Spleen (tissue), 11 donors: Measurements from ENCODE around the gene AQR. TPM values are rescaled to one million over a fixed set of nuclear protein-coding genes. Genes with fewer than 3 reads are reported as not detected.
"Not testable (repeated sequence)": the region's sequence is repeated elsewhere in the genome, so short reads cannot be mapped to it uniquely, and the experiment has no call there.

ENCODE experiments used
- DNase-seq: peaks from one replicate; pipeline ENCODE4 v3.0.0-alpha.2; 2020
- H3K27ac ChIP-seq, 8 donors: fragments of 200-600 bp; sonication (generic) in 7 of 8; 1 replicate in 4 of 8; 2 replicates in 4 of 8; pipeline versions ENCODE4 v1.5.0 to v1.8.0; 2016 to 2021; ENCODE audit warnings: inconsistent platforms in 4 of 8, mild to moderate bottlenecking in 4 of 8, moderate library complexity in 1 of 8
- H3K27me3 ChIP-seq, 7 donors: fragments of 200-600 bp; sonication (generic) in 6 of 7; replicated peaks in 1 of 7; 1 replicate in 4 of 7; 2 replicates in 3 of 7; pipeline versions ENCODE4 v1.5.0 to v1.8.0; 2016 to 2021; ENCODE audit warnings: inconsistent platforms in 3 of 7, mild to moderate bottlenecking in 1 of 7
- H3K36me3 ChIP-seq, 6 donors: fragments of 200-600 bp; sonication (generic) in 5 of 6; 1 replicate in 4 of 6; 2 replicates in 2 of 6; pipeline versions ENCODE4 v1.5.0 to v1.8.0; 2016 to 2021; ENCODE audit warnings: inconsistent platforms in 2 of 6
- H3K4me1 ChIP-seq, 6 donors: fragments of 200-600 bp; sonication (generic) in 5 of 6; 1 replicate in 3 of 6; 2 replicates in 3 of 6; pipeline versions ENCODE4 v1.5.0 to v1.8.0; 2016 to 2021; ENCODE audit warnings: inconsistent platforms in 3 of 6
- H3K4me3 ChIP-seq, 8 donors: fragments of 200-600 bp; sonication (generic) in 7 of 8; 1 replicate in 4 of 8; 2 replicates in 4 of 8; pipeline versions ENCODE4 v1.5.0 to v1.8.0; 2016 to 2021; ENCODE audit warnings: inconsistent platforms in 4 of 8, mild to moderate bottlenecking in 4 of 8, moderate library complexity in 2 of 8
- H3K9me3 ChIP-seq, 8 donors: fragments of 200-600 bp; sonication (generic) in 7 of 8; 1 replicate in 4 of 8; 2 replicates in 4 of 8; pipeline versions ENCODE4 v1.5.0 to v1.8.0; 2016 to 2021; ENCODE audit warnings: inconsistent platforms in 4 of 8
- CTCF ChIP-seq, 11 experiments: fragments of 200-600 bp in 7 of 11; fragments of 450-650 bp in 4 of 11; sonication (generic) in 4 of 11; IDR thresholded peaks in 8 of 11; conservative IDR thresholded peaks in 3 of 11; 1 replicate in 7 of 11; 2 replicates in 4 of 11; pipeline versions ENCODE4 v1.4.0 to v1.8.0; 2016 to 2021; ENCODE audit warnings: antibody characterized with exemption in 11 of 11, inconsistent platforms in 4 of 11, mild to moderate bottlenecking in 1 of 11
- POLR2A ChIP-seq, 3 donors: fragments of 450-650 bp; IDR thresholded peaks; one replicate each; pipeline ENCODE4 v1.5.1; 2017; ENCODE audit warnings: antibody characterized with exemption in 3 of 3, mild to moderate bottlenecking in 1 of 3
- POLR2AphosphoS5 ChIP-seq, 3 donors: sonication (generic); formaldehyde crosslinking; IDR thresholded peaks; one replicate each; pipeline ENCODE4 v1.5.1; 2017; ENCODE audit warnings: antibody characterized with exemption in 3 of 3
- WGBS, 5 donors: extraction: QIAGEN DNeasy Blood & Tissue Kit in 3 of 5; methylation state at CpG; one replicate each; pipeline versions ENCODE4 v1.1.5 to v1.1.7; 2013 to 2018; 5-methylcytosine and 5-hydroxymethylcytosine counted together
- intact Hi-C: fragments of 100-400 bp; cut with DNase I; formaldehyde crosslinking; loops from one replicate; pipeline ENCODE4 v1.15.0; 2023; ENCODE audit warnings: low total_unique reads
- polyA plus RNA-seq, 3 donors: library from polyadenylated mRNA; stranded (reverse); fragments of 200-250 nt; gene quantifications; one replicate each; pipeline ENCODE4 v1.2.1, GENCODE V29; 2013
- total RNA-seq, 7 donors: library from RNA; depleted of rRNA in 3 of 7; stranded (reverse); fragments of >200 nt in 3 of 7; fragmentation: NEBNext Ultra II Directional in 4 of 7; extraction: Animal tissue kit (Norgen Biotek cat#: 25700) in 4 of 7; gene quantifications; one replicate each; pipeline versions ENCODE4 v1.1.0 to v1.2.1, GENCODE V29; 2016 to 2021
- donor health status: healthy with polysubstance abuse.
- donor health status: DM: no; HTN: no; CAD: no; lungs with moderate emphysema.
- donor health status: DM: no; HTN: no; CAD: no.
- donor health status: Bipolar disorder and iron deficiency.
- donor health status: healthy.
- donor health status: DM: no; HTN: no; CAD: no.
- donor health status: DM: yes; HTN: yes; CAD: no.

Gene AQR
- total and polyA plus RNA-seq, 10 donors: 10.0 to 38.2 (median 32.7) TPM

- no peaks in the 10 kb centered on the region for H3K4me1 ChIP-seq
- H3K4me3 ChIP-seq: no peak overlapping the region
- intact Hi-C loops: no loop called here
- TF ChIP-seq POLR2A (IDR thresholded peaks at IDR 0.05): no peak
- TF ChIP-seq CTCF (IDR thresholded peaks at IDR 0.05 in 8 of 11, conservative IDR thresholded peaks at IDR 0.05 in 3 of 11): no peak
- TF ChIP-seq POLR2AphosphoS5 (IDR thresholded peaks at IDR 0.05): no peak
- no peak overlapping the region for H3K27ac ChIP-seq
- peaks cover 0 to 29% (median 8%) of the 10 kb centered on the region in 6 donors for H3K36me3 ChIP-seq
- no peaks in the 10 kb centered on the region for H3K9me3 ChIP-seq
- no peaks in the 10 kb centered on the region for H3K27me3 ChIP-seq
- DNase-seq: no peak
- 33 to 89% (median 86%) methylated on average over 2 of the region's 2 CpGs for WGBS, 5 donors
Measured at GRCh38 chr15:34976743-34977142, 7.2 kb upstream of the AQR start.

- WGBS, 5 donors: 90 to 99% (median 94%) methylated on average over 2 of the region's 2 CpGs
- TF ChIP-seq CTCF (IDR thresholded peaks at IDR 0.05 in 8 of 11, conservative IDR thresholded peaks at IDR 0.05 in 3 of 11): no peak
- TF ChIP-seq POLR2AphosphoS5 (IDR thresholded peaks at IDR 0.05): no peak
- no peak for TF ChIP-seq POLR2A (IDR thresholded peaks at IDR 0.05)
- Histone ChIP-seq H3K4me3 (no peak overlapping the region), H3K27me3 (no peaks in the 10 kb centered on the region), H3K27ac (no peak overlapping the region), H3K4me1 (no peaks in the 10 kb centered on the region), H3K36me3 (peaks cover 0 to 22% (median 4%) of the 10 kb centered on the region in 6 donors), H3K9me3 (no peaks in the 10 kb centered on the region)
- DNase-seq: no peak
- intact Hi-C loops: no loop called here
Measured at GRCh38 chr15:34976073-34976472, 6.5 kb upstream of the AQR start.

- whole genome bisulfite sequencing, 5 donors: 68 to 82% (median 72%) methylated on average over 2 of the region's 2 CpGs
- no peak for DNase-seq
- no peak overlapping the region for H3K4me3 ChIP-seq
- no peak overlapping the region for H3K27ac ChIP-seq
- H3K36me3 ChIP-seq: peaks cover 0 to 13% (median 0%) of the 10 kb centered on the region in 6 donors
- peaks cover 5 to 16% (median 10%) of the 10 kb centered on the region in 6 donors for H3K4me1 ChIP-seq
- no peaks in the 10 kb centered on the region for H3K9me3 ChIP-seq
- no peaks in the 10 kb centered on the region for H3K27me3 ChIP-seq
- TF ChIP-seq POLR2A (IDR thresholded peaks at IDR 0.05) (no peak), POLR2AphosphoS5 (IDR thresholded peaks at IDR 0.05) (no peak), CTCF (IDR thresholded peaks at IDR 0.05 in 8 of 11, conservative IDR thresholded peaks at IDR 0.05 in 3 of 11) (no peak)
- intact Hi-C loops: no loop called here
Measured at GRCh38 chr15:34973512-34973911, 4.0 kb upstream of the AQR start.

GRCh38 chr15:34970098-34970643, 629 bp upstream of the AQR start:
- Histone ChIP-seq H3K27ac (peak overlapping the region in 7 of 8 donors; percentile 71 to 90 (median 85)), H3K4me3 (peak overlapping the region; percentile 77 to 94 (median 91)), H3K36me3 (peaks cover 0 to 15% (median 0%) of the 10 kb centered on the region in 6 donors), H3K4me1 (peaks cover 19 to 50% (median 40%) of the 10 kb centered on the region in 6 donors)
- DNase-seq, intact Hi-C loops, H3K9me3 ChIP-seq, H3K27me3 ChIP-seq: not testable (repeated sequence)
- WGBS, 5 donors: 66 to 71% (median 69%) methylated on average over 21 of the region's 21 CpGs
- TF ChIP-seq CTCF (IDR thresholded peaks at IDR 0.05 in 8 of 11, conservative IDR thresholded peaks at IDR 0.05 in 3 of 11): peak in 3 of 11 experiments; percentile 20 to 32 (median 22)
